Amniotic epithelial cell (primary cell): Measurements from ENCODE around the gene CXCL12.
A peak's percentile ranks its signal among the peaks of the same experiment; 100 is the strongest.

Source experiments
- DNase-seq: peaks from one replicate; pipeline ENCODE4 v3.0.0-alpha.2; 2010; ENCODE audit warnings: low read depth

CXCL12 gene

GRCh38 chr10:44399659-44400451 lies 15.0 kb upstream of the CXCL12 start:
- no peak for DNase-seq

GRCh38 chr10:44398747-44399658 lies 14.1 kb upstream of the CXCL12 start:
- DNase-seq = no peak

- no peak for DNase-seq
Observed at GRCh38 chr10:44398271-44398670, 13.4 kb upstream of the CXCL12 start.

DNA sequence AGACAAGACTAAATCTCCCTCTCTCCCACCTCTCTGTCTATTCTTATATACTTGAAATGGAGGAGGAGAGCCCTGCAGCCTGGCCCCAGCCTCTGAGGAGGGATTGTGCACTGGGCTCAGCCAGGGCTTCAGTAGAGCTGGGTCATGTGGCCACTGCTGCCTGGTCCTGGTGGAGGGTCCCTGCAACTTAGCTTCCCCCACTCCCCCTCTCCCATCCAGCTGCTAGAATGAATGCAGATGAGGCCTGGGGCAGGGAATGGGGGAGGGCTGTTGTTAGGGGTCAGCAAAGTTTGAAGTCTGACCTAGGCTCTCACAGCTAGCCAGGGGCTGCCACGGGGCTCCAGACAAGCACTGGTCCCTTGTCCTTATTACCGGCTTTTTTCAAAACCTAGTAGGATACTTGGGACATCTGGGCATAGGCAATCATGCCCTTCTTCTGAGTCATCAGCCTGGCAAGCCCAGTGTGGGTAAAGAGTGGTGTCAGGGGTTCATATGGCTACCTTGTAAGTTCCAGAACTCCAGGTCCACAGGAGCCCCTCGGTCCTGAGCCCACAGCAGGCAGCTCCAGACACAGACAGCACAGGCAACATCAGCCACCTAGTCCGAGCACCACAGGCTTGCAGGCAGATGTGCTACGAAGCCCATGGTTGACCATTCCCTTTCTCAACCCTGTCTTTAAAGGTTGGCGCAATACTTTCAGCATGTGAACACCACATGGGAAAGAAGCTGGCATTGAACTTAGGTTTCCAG lies 12.8 kb upstream of the CXCL12 start:
- DNase-seq = no peak

GRCh38 chr10:44396671-44397191 lies 11.8 kb upstream of the CXCL12 start:
- no peak for DNase-seq

DNA sequence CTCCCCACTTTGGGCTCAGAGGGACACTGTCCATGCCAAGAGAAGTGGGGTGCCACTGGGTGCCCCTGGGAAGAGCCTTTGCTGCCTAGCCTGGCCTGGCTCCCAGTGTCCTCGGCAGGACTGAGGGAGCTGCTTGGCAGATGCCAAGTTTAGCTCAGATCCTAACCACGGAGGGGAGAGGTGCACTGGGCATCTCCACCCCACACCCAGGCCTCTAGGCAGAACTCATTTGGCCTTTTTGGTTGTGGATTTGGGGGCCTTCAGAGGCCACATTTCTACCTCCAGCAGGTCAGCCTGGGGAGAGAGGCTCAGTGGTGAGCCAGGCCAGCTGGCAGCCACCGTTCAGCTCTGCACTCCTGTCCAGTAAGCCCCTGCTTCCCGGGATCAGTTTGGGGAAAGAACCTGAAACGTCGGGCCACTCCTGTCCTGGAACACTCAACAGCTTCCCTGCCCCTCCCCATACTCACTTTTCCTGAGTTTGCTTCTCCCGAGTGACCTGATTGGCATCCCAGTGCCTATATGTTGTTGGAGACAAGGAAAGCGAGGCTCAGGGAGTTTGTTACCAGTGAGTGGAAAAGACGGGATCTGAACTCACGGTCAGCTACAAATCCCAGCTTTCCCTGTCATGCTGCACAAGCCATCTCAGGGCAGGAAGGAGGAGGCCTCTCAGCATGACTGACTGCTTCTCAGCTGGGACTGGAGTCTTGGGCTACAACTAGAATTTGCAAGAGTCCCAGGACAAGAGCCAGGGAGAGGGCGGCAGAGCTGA lies 11.2 kb upstream of the CXCL12 start:
- DNase-seq = no peak

DNA sequence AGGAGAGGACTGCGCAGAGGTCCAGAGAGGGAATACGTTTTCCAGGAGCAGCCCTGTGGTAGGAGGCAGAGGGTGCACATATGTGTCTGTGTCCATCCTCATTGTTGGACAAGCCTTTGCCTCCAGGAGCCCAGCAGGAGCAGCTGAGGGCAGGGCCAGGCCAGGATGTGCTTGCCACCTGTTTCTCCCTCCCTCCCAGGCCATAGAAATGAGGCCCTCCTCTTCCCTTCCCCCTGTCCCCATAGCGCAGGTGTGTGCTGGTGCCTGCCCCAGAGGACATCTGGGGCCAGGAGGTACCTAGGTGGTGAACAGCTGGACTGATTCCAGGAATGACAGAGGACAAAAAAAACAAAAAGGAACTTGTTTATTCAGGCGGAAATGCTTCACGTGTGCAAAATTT lies 10.5 kb upstream of the CXCL12 start:
- no peak for DNase-seq

GRCh38 chr10:44394696-44395381 lies 9.9 kb upstream of the CXCL12 start:
- no peak for DNase-seq

- no peak for DNase-seq
Observed at GRCh38 chr10:44393834-44394547, 9.1 kb upstream of the CXCL12 start.

DNA sequence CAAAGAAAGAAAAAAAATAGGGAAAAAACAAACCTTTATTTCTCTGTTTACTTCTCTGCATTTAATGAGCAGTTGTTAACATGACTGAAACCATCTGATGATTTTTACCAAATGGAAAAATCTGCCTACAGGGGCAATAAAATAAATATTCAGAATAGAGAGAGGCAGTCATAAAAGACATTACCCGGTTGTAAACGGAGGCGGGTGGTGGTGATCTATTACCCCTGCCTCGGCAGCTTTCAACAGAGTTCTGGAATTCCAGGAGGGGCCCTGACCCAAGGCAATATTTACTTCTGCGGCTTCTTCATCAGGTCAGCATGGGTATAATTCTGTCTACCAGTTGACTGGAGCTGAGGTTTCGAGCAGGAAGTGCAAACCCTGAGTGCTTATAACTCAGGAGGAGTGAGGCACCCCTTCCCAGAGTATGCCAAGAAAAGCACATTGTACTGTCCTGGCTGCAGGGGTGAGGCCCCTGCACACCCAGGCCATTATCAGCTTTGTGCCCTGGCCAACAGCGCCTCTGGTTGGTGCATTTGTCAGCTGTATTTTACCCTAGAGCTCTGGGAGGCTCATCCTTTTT lies 8.2 kb upstream of the CXCL12 start:
- DNase-seq = peak; percentile 46

DNA sequence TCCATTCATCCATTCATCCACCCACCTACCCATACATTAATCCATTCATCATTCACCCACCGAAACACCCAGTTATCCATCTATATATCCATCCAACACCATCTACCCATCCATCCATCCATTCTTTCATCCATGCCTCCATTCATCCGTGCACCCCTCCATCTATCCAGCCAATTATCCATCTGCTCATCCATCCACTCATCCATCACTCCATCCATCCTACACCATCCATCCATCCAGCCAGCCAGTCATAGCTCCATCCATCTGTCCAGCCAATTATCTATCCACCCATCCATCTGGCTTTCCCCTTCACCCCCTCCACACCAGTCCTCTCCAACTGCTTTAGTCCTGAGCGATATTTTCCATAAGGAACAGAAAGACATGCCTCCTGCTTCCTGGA lies 7.5 kb upstream of the CXCL12 start:
- no peak for DNase-seq

- no peak for DNase-seq
Observed at GRCh38 chr10:44391981-44392380, 7.1 kb upstream of the CXCL12 start.

DNA sequence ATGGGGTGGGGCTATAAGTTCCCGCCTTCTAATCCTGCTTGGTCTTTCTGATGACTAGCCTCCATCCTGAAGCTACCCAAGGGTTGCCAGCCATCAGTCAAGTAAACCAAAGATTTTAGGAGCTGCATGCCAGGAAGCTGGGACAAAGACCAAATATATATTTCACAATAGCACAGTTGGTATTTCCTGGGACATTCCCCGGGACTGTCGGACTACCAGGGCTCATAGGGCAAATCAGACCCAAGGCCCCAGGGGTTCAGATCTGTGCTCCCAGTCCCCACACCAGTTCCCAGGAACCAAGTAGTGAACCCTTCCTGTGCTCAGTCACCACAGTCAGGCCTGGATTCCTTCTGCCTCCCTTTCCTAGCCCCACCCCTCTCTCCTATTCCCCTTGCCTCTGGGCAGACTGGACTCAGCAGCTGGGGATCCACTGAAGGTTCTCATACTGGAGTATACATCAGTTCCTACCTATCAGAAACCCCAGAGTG lies 5.7 kb upstream of the CXCL12 start:
- DNase-seq = no peak

DNA sequence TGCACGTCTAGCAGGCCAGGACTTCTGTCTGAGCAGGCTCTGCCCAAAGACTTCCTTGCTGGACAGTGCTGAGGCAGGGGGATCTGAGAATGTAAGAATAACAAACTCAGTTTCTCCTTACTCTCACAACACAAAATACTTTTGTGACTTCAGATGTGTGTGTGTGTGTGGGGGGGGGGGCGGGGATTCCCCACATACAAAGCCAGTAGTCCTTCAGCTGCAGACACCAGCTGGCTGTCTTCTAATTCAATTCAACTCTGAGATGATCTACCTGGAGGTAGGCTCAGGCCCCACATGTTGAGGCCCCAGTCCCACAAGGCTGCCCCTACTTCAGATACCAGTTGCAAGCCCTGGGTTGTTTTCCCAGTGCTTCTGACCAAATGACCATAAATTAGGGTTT lies 4.7 kb upstream of the CXCL12 start:
- DNase-seq = no peak

DNA sequence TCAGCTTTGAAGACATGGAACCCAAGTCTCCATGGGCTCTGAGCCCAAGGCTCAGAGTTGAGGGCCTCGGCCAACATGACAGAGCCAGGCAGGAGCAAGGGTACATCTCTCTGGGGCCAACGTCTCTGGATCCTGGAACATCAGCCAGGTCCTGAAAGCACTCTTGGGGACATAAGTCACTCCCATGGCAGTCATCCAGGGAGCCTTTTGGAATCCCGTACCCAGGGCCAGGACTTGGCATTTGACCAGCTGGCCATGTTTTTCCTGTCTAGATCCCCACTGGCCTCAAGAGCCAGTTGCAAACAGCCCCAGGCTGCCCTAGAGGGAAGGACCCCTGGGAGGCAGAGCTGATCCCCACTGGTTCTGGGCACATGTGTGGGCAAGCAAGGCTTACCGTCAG lies 4.3 kb upstream of the CXCL12 start:
- DNase-seq = no peak

DNA sequence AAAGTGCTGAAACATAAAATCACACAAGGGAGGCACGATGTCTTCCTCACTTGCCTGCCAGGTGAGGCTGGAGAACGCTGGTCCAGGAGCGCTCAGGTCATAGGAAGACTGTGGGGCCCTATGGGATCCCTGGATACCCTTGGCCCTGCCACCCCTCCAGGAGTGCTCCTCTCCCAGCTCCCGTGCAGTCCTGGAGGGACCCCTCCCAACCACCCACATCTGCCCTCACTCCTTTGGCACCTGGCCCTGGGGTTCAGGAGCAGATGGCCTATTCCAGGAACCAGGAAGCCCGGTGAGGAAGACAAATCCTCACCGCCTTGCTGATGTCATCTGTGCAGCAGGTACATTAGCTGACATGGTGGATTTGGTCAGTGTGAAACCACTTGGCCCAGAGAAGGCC lies 3.7 kb upstream of the CXCL12 start:
- no peak for DNase-seq

- DNase-seq = no peak
Observed at GRCh38 chr10:44387853-44388251, 3.0 kb upstream of the CXCL12 start.

DNA sequence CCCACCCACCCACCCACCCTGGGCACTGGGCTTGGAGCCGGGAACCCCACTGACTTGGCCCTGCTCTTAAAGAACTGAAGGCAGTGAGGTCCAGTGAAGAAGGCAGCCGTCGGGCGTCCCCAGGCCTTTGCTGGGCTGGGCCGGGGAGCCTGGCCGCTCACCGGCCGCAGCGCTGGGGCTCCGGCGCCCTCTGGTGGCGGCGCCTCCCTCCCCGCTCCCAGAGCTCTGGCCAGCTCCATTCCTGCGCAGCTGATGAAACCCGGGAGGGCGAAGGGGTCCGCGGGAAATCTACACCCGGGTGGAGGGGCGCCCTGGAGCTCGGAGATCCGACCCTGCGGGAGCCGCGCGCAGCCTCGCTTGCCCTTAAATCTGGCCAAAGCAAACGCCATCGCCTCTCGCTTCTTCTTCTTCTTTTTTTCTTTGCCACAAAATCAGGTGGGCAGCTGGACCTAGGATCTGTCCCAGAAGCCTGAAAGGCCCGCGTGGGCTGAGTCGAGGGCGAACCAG lies 1.7 kb upstream of the CXCL12 start:
- peak; percentile 56 for DNase-seq

GRCh38 chr10:44385696-44386441 lies 972 bp upstream of the CXCL12 start:
- DNase-seq = peak; percentile 27
